Measurements from ENCODE around the gene IST1.

The IST1 gene

DNA sequence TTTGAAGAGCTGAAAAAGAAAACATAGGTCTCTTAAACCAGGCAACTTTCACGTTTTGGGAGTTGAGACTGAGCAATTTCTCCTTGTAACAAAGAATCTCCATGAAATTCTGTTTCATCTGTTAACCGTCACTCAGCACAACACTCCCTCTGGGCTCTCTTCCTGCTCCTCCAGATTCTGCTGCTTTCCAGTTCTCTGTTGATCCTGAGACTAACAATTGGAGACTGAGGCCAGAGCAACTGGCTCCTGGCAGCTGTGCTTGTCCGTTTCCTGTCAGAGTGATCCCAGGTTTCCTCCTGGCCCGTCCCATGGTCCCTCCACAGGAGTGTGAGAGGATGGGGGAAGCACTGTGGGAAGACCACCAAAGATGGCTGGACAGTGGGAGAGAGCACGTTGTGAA, 32.5 kb downstream of the IST1 start:
- H3K36me3 ChIP-seq (ENCODE audit: control insufficient read depth, insufficient read depth, low read length): peaks cover 21% of the 10 kb centered on the region
- H3K4me1 ChIP-seq (ENCODE audit: control insufficient read depth, insufficient read depth, low read length): peaks cover 37% of the 10 kb centered on the region
- peak overlapping the region; percentile 74 for H3K27ac ChIP-seq (ENCODE audit: low read depth, low read length)
- no peak overlapping the region for H3K4me3 ChIP-seq (ENCODE audit: low read length)
- no peak overlapping the region for H3K9ac ChIP-seq (ENCODE audit: low read length)
- no peaks in the 10 kb centered on the region for H3K27me3 ChIP-seq (ENCODE audit: control insufficient read depth, insufficient read depth, low read length)

DNA sequence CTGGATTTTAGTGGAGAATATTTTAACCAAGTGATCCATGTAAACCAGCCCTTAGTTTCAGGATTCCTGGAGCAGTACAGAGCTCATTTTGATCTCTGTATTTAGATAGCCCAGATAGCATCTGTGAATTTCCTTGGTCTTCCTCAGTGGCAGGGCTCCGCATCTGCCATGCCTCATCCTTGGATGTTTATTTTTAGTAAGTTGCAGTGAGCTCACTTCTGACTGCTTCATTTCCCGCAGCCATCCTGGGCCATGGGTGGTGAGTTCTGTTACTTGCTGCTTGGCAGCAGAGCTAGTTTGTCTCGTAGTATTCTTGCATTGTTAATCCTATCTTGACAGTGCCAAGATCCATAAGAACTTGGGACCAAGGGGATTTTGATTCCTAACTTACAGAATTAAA, 33.7 kb downstream of the IST1 start:
- peaks cover 21% of the 10 kb centered on the region for H3K36me3 ChIP-seq (ENCODE audit: control insufficient read depth, insufficient read depth, low read length)
- H3K4me3 ChIP-seq (ENCODE audit: low read length): no peak overlapping the region
- peaks cover 39% of the 10 kb centered on the region for H3K4me1 ChIP-seq (ENCODE audit: control insufficient read depth, insufficient read depth, low read length)
- peak overlapping the region; percentile 74 for H3K27ac ChIP-seq (ENCODE audit: low read depth, low read length)
- no peak overlapping the region for H3K9ac ChIP-seq (ENCODE audit: low read length)
- H3K27me3 ChIP-seq (ENCODE audit: control insufficient read depth, insufficient read depth, low read length): no peaks in the 10 kb centered on the region

- Histone ChIP-seq H3K27ac (ENCODE audit: low read depth, low read length) (peak overlapping the region; percentile 74), H3K4me1 (ENCODE audit: control insufficient read depth, insufficient read depth, low read length) (peaks cover 39% of the 10 kb centered on the region), H3K36me3 (ENCODE audit: control insufficient read depth, insufficient read depth, low read length) (peaks cover 14% of the 10 kb centered on the region), H3K9ac (ENCODE audit: low read length) (no peak overlapping the region), H3K4me3 (ENCODE audit: low read length) (no peak overlapping the region), H3K27me3 (ENCODE audit: control insufficient read depth, insufficient read depth, low read length) (no peaks in the 10 kb centered on the region)
Observed at GRCh38 chr16:71930013-71930563, 34.8 kb downstream of the IST1 start.

GRCh38 chr16:71931001-71931400, 35.7 kb downstream of the IST1 start:
- Histone ChIP-seq H3K4me1 (ENCODE audit: control insufficient read depth, insufficient read depth, low read length) (peaks cover 39% of the 10 kb centered on the region), H3K4me3 (ENCODE audit: low read length) (no peak overlapping the region), H3K9ac (ENCODE audit: low read length) (no peak overlapping the region), H3K36me3 (ENCODE audit: control insufficient read depth, insufficient read depth, low read length) (peaks cover 14% of the 10 kb centered on the region), H3K27me3 (ENCODE audit: control insufficient read depth, insufficient read depth, low read length) (no peaks in the 10 kb centered on the region), H3K27ac (ENCODE audit: low read depth, low read length) (no peak overlapping the region)

GRCh38 chr16:71931599-71931998, 36.3 kb downstream of the IST1 start:
- Histone ChIP-seq H3K27ac (ENCODE audit: low read depth, low read length) (no peak overlapping the region), H3K9ac (ENCODE audit: low read length) (no peak overlapping the region), H3K4me1 (ENCODE audit: control insufficient read depth, insufficient read depth, low read length) (peaks cover 38% of the 10 kb centered on the region), H3K4me3 (ENCODE audit: low read length) (no peak overlapping the region), H3K36me3 (ENCODE audit: control insufficient read depth, insufficient read depth, low read length) (peaks cover 12% of the 10 kb centered on the region), H3K27me3 (ENCODE audit: control insufficient read depth, insufficient read depth, low read length) (no peaks in the 10 kb centered on the region)

DNA sequence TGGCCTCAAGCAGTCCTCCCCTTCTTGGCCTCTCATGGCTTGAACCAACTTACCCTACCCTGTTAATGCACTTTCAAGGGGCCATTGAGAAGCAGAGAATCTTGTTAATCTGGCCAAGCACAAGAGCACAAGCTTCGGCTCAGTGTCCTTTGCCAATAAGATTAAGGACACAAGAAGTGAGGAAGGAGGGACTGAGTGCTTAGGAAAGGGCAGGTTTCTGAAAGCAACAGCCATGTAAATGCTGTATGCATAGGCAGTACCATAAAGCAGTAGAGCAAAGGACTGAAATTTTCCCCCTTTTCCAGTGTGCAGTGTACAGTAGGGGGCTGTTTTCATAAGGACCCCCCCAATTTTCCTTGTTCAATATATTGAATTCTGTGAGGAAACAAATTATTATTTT, 37.7 kb downstream of the IST1 start:
- Histone ChIP-seq H3K27me3 (ENCODE audit: control insufficient read depth, insufficient read depth, low read length) (no peaks in the 10 kb centered on the region), H3K4me1 (ENCODE audit: control insufficient read depth, insufficient read depth, low read length) (peaks cover 24% of the 10 kb centered on the region), H3K27ac (ENCODE audit: low read depth, low read length) (no peak overlapping the region), H3K9ac (ENCODE audit: low read length) (no peak overlapping the region), H3K36me3 (ENCODE audit: control insufficient read depth, insufficient read depth, low read length) (peaks cover 8% of the 10 kb centered on the region), H3K4me3 (ENCODE audit: low read length) (no peak overlapping the region)

GRCh38 chr16:71933913-71934695, 38.8 kb downstream of the IST1 start:
- Histone ChIP-seq H3K4me1 (ENCODE audit: control insufficient read depth, insufficient read depth, low read length) (peaks cover 14% of the 10 kb centered on the region), H3K9ac (ENCODE audit: low read length) (no peak overlapping the region), H3K27ac (ENCODE audit: low read depth, low read length) (no peak overlapping the region), H3K27me3 (ENCODE audit: control insufficient read depth, insufficient read depth, low read length) (no peaks in the 10 kb centered on the region), H3K4me3 (ENCODE audit: low read length) (no peak overlapping the region), H3K36me3 (ENCODE audit: control insufficient read depth, insufficient read depth, low read length) (peaks cover 5% of the 10 kb centered on the region)

- H3K27ac ChIP-seq (ENCODE audit: low read depth, low read length): no peak overlapping the region
- no peaks in the 10 kb centered on the region for H3K27me3 ChIP-seq (ENCODE audit: control insufficient read depth, insufficient read depth, low read length)
- H3K4me1 ChIP-seq (ENCODE audit: control insufficient read depth, insufficient read depth, low read length): peaks cover 2% of the 10 kb centered on the region
- no peak overlapping the region for H3K9ac ChIP-seq (ENCODE audit: low read length)
- H3K36me3 ChIP-seq (ENCODE audit: control insufficient read depth, insufficient read depth, low read length): peaks cover 5% of the 10 kb centered on the region
- H3K4me3 ChIP-seq (ENCODE audit: low read length): no peak overlapping the region
Observed at GRCh38 chr16:71937868-71938510, 42.7 kb downstream of the IST1 start.

- H3K27ac ChIP-seq (ENCODE audit: low read depth, low read length): no peak overlapping the region
- H3K9ac ChIP-seq (ENCODE audit: low read length): no peak overlapping the region
- no peak overlapping the region for H3K4me3 ChIP-seq (ENCODE audit: low read length)
- no peaks in the 10 kb centered on the region for H3K36me3 ChIP-seq (ENCODE audit: control insufficient read depth, insufficient read depth, low read length)
- H3K4me1 ChIP-seq (ENCODE audit: control insufficient read depth, insufficient read depth, low read length): no peaks in the 10 kb centered on the region
- no peaks in the 10 kb centered on the region for H3K27me3 ChIP-seq (ENCODE audit: control insufficient read depth, insufficient read depth, low read length)
Observed at GRCh38 chr16:71943887-71944286, 48.6 kb downstream of the IST1 start.

GRCh38 chr16:71945616-71946015, 50.3 kb downstream of the IST1 start:
- H3K4me3 ChIP-seq (ENCODE audit: low read length): no peak overlapping the region
- no peaks in the 10 kb centered on the region for H3K4me1 ChIP-seq (ENCODE audit: control insufficient read depth, insufficient read depth, low read length)
- H3K9ac ChIP-seq (ENCODE audit: low read length): no peak overlapping the region
- H3K27ac ChIP-seq (ENCODE audit: low read depth, low read length): no peak overlapping the region
- H3K27me3 ChIP-seq (ENCODE audit: control insufficient read depth, insufficient read depth, low read length): no peaks in the 10 kb centered on the region
- H3K36me3 ChIP-seq (ENCODE audit: control insufficient read depth, insufficient read depth, low read length): no peaks in the 10 kb centered on the region

- no peak overlapping the region for H3K9ac ChIP-seq (ENCODE audit: low read length)
- H3K27me3 ChIP-seq (ENCODE audit: control insufficient read depth, insufficient read depth, low read length): no peaks in the 10 kb centered on the region
- H3K4me3 ChIP-seq (ENCODE audit: low read length): no peak overlapping the region
- no peak overlapping the region for H3K27ac ChIP-seq (ENCODE audit: low read depth, low read length)
- no peaks in the 10 kb centered on the region for H3K36me3 ChIP-seq (ENCODE audit: control insufficient read depth, insufficient read depth, low read length)
- no peaks in the 10 kb centered on the region for H3K4me1 ChIP-seq (ENCODE audit: control insufficient read depth, insufficient read depth, low read length)
Observed at GRCh38 chr16:71952825-71953224, 57.5 kb downstream of the IST1 start.

DNA sequence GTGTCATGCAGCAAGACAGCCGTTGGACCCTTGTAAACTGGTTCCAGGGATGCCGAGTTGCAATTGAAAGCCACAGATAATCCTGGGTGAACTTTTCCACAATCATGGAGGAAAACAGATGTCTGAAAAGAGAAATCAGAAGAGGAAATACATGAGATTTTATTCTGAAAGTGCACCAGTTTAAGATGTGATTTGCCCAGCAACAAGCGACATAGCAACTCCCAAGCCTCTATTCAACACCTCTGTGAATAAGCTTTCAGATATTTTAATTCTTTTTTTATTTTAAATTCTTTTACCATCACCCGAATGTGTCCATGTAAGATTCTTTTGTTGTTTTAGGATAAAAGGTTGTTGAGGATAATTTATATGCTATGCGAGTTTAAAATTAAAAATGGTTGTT, 58.8 kb downstream of the IST1 start:
- no peak overlapping the region for H3K4me3 ChIP-seq (ENCODE audit: low read length)
- no peak overlapping the region for H3K9ac ChIP-seq (ENCODE audit: low read length)
- no peaks in the 10 kb centered on the region for H3K36me3 ChIP-seq (ENCODE audit: control insufficient read depth, insufficient read depth, low read length)
- no peaks in the 10 kb centered on the region for H3K27me3 ChIP-seq (ENCODE audit: control insufficient read depth, insufficient read depth, low read length)
- no peak overlapping the region for H3K27ac ChIP-seq (ENCODE audit: low read depth, low read length)
- H3K4me1 ChIP-seq (ENCODE audit: control insufficient read depth, insufficient read depth, low read length): no peaks in the 10 kb centered on the region

Data from rectal smooth muscle tissue (tissue), 1 donor.